NT2/D1 (cell line): ENCODE results near the gene ACBD4.

ENCODE experiments used
- YY1 ChIP-seq: IDR thresholded peaks from 2 replicates; pipeline ENCODE4 v1.6.1; 2011; ENCODE audit not compliant: insufficient read length, insufficient read depth
- ZNF274 ChIP-seq: IDR thresholded peaks from 2 replicates; pipeline ENCODE4 v1.6.1; 2011; ENCODE audit warnings: mild to moderate bottlenecking, low read depth, low read length

DNA sequence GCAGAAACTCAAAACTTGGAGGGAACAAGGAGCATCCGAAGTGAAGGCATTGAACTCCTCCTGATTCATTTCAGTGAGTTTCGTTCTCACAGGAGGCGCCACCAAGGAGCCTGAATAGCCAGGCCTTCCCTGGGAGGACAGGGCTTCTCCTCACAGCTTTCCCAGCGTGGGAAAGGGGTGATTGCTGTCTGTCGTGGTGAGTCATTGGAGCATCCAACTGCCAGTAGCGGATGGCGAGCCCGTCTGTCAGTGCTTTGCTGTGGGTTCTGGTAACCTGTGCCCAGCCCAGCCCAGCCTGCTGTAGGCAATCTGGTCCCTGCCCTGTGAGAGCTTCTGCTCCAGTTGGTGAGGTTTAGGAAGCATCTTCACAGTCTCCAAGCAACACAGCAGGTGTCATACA, 31.5 kb upstream of the ACBD4 start:
- TF ChIP-seq ZNF274 (no peak), YY1 (no peak)
